Epithelial cell of esophagus (primary cell): Measurements from ENCODE around the gene GPBP1L1.
"Not testable (repeated sequence)": the region's sequence is repeated elsewhere in the genome, so short reads cannot be mapped to it uniquely, and the experiment has no call there.

Experiments
- DNase-seq: peaks from one replicate; pipeline ENCODE4 v3.0.0; 2010; ENCODE audit warnings: low read depth
- H3K4me3 ChIP-seq: 2 replicates; pipeline ENCODE4 v1.5.1; 2011; ENCODE audit warnings: mild to moderate bottlenecking, low read length, control low read depth
- TF ChIP-seq, protein P1 (sequence below): IDR thresholded peaks from 2 replicates; pipeline ENCODE4 v1.5.1; 2011; ENCODE audit warnings: low read depth, mild to moderate bottlenecking, low read length, control low read depth, inconsistent platforms; ENCODE audit not compliant: insufficient read depth; ENCODE audit errors: missing control alignments

Gene GPBP1L1

DNA sequence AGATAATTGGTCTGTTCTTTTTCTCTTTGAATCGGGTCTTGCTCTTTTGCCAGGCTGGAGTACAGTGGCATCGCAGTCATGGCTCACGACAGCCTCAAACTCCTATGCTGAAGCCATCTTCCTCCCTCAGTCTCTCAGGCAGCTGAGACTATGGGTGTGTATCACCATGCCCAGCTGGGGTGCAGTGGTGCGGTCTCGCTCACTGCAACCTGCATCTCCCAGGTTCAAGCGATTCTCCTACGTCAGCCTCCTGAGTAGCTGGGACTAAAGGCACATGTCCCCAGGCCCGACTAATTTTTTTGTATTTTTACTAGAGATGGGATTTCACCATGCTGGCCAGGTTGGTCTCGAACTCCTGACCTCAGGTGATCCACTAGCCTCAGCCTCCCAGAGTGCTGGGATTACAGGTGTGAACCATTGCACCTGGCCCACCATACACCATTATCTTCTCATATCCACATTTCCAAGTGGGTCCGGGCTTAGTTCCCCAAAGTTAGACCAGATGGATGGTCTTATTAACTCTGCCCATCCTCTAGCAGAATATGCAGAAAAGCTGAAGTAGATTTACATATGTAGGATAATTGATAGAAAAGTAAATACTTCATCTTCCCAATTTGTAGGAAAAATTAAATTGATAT is 75.6 kb downstream of the GPBP1L1 start:
- TF ChIP-seq, protein P1, sequence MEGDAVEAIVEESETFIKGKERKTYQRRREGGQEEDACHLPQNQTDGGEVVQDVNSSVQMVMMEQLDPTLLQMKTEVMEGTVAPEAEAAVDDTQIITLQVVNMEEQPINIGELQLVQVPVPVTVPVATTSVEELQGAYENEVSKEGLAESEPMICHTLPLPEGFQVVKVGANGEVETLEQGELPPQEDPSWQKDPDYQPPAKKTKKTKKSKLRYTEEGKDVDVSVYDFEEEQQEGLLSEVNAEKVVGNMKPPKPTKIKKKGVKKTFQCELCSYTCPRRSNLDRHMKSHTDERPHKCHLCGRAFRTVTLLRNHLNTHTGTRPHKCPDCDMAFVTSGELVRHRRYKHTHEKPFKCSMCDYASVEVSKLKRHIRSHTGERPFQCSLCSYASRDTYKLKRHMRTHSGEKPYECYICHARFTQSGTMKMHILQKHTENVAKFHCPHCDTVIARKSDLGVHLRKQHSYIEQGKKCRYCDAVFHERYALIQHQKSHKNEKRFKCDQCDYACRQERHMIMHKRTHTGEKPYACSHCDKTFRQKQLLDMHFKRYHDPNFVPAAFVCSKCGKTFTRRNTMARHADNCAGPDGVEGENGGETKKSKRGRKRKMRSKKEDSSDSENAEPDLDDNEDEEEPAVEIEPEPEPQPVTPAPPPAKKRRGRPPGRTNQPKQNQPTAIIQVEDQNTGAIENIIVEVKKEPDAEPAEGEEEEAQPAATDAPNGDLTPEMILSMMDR, result no peak
- DNase-seq, result no peak
- no peak overlapping the region for H3K4me3 ChIP-seq

GRCh38 chr1:45608175-45609156 is 77.9 kb downstream of the GPBP1L1 start:
- no peak overlapping the region for H3K4me3 ChIP-seq
- no peak for DNase-seq
- TF ChIP-seq, protein P1, result no peak

GRCh38 chr1:45607404-45608074 is 78.8 kb downstream of the GPBP1L1 start:
- DNase-seq, result no peak
- TF ChIP-seq, protein P1, result no peak
- no peak overlapping the region for H3K4me3 ChIP-seq

- no peak for DNase-seq
- TF ChIP-seq, protein P1, result no peak
- no peak overlapping the region for H3K4me3 ChIP-seq
Measured at GRCh38 chr1:45604239-45604638, 82.1 kb downstream of the GPBP1L1 start.

- not testable (repeated sequence) for H3K4me3 ChIP-seq
Measured at GRCh38 chr1:45596765-45597164, 89.6 kb downstream of the GPBP1L1 start.

GRCh38 chr1:45594412-45594811 is 91.9 kb downstream of the GPBP1L1 start:
- no peak overlapping the region for H3K4me3 ChIP-seq
- TF ChIP-seq, protein P1, result no peak

More at GRCh38 chr1:45596765-45597164, 89.6 kb downstream of the GPBP1L1 start:
- not testable (repeated sequence) for DNase-seq

GRCh38 chr1:45589861-45590260 is 96.5 kb downstream of the GPBP1L1 start:
- TF ChIP-seq, protein P1, result no peak
- DNase-seq, result peak; percentile 36
- no peak overlapping the region for H3K4me3 ChIP-seq

More at GRCh38 chr1:45594412-45594811, 91.9 kb downstream of the GPBP1L1 start:
- no peak for DNase-seq
